ENCODE results near the gene CAMLG.

CAMLG gene

DNA sequence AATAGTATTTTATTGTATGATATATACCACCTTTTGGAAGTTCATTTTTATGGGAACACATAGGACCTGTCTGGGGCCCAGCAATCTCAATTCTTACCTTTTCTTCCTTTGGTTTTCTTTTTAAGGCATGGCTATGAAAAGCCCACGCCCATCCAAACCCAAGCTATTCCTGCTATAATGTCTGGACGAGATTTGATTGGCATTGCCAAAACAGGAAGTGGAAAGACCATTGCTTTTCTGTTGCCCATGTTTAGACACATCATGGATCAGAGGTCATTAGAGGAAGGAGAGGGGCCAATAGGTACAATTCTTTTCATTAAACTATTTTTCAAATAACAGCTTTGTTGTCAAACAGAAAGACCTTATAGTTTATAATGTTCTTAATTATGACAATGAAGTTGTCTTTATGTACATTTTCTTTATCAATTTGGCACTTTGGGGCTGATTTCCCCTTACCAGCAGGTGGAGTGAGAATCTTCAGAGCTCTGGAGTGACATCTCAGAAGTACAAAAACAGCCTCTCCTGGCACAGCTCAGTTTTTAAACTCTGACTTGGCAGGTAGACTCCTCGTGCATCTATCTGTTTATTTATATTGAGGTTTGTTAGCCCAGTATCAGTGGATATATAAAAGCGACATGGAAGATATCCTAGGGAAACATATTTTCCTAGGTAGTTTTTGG is 46.0 kb downstream of the CAMLG start:
- DNase-seq = no peak

DNA sequence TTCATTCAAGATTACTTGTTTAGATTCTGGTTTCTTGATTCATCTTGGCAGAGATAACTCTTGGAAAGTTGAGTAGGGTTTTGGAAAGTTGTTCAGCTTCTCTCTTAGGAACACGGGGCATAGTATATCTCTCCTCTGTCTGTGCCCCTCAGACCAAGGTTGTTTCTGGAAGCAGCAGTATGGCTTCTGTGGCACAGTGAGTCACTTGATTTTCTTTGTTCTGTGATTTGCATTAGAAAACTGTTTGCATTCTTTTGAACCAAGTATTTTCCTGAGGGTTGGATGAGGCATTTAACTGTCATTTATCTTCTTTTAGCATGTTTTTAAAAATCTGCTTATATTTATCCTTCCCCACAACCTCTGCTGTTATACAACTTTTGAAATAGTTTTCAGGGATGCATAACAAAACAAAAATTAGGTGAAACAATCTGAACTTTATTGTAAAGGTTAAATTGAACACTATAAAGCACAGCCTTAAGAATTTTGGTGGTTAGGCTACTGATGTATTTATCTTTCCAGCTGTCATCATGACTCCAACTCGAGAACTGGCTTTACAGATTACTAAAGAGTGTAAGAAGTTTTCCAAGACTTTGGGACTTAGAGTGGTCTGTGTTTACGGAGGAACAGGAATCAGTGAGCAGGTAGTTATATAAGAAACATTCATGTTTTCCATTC is 46.7 kb downstream of the CAMLG start:
- DNase-seq = no peak

DNA sequence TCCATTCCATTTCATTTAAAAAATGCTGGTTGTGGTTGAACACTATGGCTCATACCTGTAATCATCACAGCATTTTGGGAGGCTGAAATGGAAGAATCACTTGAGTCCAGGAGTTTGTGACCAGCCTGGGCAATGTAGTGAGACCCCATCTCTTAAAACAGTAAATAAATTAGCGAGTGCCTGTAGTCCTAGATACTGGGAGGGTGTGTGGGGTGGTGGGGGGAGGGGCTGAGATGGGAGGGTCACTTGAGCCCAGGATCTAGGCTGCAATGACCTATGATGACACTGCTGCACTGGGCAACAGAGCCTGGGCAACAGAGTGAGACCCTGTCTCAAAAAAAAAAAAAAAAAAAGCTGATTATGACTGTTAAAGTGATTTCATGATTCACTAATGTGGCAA is 49.3 kb downstream of the CAMLG start:
- DNase-seq = no peak

DNA sequence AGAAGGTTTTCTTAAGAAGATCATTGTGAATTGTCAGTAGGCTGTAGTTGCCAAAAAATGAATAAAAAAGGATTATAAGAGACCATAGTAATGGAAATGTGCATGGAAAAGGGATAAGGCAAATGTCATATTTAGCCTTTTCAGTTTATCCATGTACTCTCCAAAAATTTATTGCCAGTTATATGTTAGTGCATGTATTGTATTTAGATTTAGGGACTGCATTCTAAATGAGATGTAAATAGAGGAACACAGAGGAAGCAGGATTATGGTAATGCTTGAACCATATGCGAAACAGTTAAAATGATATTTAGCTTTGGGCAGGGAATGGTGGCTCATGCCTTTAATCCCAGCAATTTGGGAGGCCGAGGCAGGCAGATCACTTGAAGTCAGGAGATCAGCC is 53.2 kb downstream of the CAMLG start:
- no peak for DNase-seq

DNA sequence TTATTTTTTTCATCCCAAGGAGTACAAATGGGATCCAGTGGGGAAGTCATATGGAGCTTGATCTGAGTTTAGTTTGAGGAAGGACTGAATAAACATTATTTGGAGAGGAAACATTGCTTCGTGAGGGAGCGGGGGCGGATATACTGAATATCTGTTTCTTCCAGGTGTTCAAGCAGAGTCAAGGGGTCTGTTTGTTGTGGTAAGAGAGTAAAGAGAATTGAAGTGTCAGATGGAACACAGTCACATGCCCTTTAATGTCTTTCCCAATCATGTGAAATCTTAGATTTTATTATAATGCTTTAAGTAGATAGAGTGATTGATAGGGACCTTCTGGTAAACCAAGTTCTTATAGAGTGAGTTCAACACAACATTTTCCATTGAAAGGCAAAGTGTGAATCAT is 53.9 kb downstream of the CAMLG start:
- DNase-seq = no peak

DNA sequence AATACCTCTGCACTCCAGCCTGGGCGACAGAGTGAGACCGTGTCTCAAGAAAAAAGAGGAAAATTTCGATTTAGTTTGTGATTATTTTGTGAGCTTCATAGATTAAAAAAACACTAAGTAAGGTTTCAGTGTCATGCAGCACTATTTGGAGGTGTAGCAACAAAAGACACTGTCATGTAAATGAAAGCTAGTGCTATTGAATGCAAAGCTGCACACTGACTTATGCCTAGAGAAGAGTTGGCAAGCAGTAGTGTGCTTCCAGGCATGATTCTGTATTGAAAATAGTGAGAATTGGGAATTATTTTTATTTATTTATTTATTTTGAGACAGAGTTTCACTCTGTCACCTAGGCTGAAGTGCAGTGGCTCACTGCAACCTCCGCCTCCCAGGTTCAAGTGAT is 54.8 kb downstream of the CAMLG start:
- no peak for DNase-seq

DNA sequence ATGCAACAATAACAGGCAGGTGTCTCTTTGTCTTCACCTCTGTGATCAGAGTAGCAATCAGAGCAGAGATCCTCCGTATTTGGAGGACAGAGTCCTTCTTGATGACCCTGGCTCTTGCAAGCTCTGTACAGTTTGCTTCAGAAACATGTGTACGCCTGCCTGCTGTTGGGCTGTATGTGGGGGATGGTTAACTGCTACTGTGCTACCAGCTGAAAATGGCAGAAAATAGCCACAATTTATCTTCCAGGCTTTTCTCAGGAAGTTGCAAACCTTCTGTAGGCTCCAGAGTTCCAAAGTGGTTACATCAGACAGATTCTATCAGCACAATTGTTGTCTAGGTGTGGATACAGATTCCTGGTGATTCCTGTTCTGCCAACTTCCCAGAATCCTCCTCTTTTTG is 55.7 kb downstream of the CAMLG start:
- DNase-seq = no peak

DNA sequence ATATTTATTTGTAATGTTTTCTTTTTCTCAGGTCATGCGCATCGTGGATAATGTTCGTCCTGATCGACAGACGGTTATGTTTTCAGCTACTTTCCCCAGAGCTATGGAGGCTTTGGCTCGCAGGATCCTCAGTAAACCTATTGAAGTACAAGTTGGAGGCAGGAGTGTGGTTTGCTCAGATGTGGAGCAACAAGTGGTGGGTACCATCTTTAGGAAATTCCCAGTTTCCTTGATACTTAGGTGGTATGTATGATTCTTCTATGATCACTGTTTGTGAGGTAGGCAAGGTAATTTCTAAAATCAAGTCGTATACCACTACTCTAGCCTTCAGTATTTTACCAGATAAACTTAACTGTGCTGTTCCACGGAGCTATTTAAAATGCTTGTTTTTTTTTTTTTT is 56.5 kb downstream of the CAMLG start:
- no peak for DNase-seq

DNA sequence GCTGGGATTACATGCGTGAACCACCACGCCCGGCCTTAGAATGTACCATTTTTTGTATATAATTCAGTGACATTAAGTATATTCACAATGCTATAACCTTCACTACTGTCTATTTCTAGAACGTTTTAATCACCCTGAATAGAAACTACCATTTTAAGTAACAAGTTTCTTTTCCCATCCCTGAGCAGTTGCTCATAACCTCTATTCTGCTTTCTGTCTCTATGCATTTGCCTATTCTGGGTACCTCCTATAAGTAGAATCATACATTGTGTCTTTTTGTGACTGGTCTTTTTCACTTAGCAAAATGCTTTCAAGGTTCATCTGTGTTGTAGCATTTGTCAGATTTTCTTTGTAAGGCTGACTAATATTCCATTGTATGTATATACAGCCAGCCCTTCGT is 60.1 kb downstream of the CAMLG start:
- no peak for DNase-seq
